Activated B cell treated with CpG ODN at 0.5 μM for 24 hours (primary cell): ENCODE measurements around the gene GCK. TPM values are rescaled to one million over a fixed set of nuclear protein-coding genes. Genes with fewer than 3 reads are reported as not detected.
A peak's percentile ranks its signal among the peaks of the same experiment; 100 is the strongest.

Experiments used
- ATAC-seq: fragments of 200-7000 bp; cut with Tn5 transposase; one replicate; pipeline ENCODE4 v1.10.0; 2021; ENCODE audit warnings: low read depth, mild to moderate bottlenecking, moderate library complexity
- CTCF ChIA-PET: fragments of 350-600 bp; sonication (Branson Sonifier 250); formaldehyde crosslinking; loops from one replicate; lab custom pipeline; 2021; ENCODE audit warnings: antibody characterized with exemption; lab: Charles Lee
- POLR2A ChIA-PET: fragments of 350-600 bp; sonication (Branson Sonifier 250); formaldehyde crosslinking; loops from one replicate; lab custom pipeline; 2021; ENCODE audit warnings: antibody characterized with exemption; lab: Charles Lee
- DNase-seq: peaks from one replicate; pipeline ENCODE4 v3.0.0; 2022
- H3K27ac Mint-ChIP-seq: one replicate; pipeline ENCODE4 v1.8.0; 2020; ENCODE audit warnings: mixed read lengths
- H3K27me3 Mint-ChIP-seq: one replicate; pipeline ENCODE4 v1.8.0; 2021; ENCODE audit warnings: mixed read lengths
- H3K36me3 Mint-ChIP-seq: one replicate; pipeline ENCODE4 v1.8.0; 2021; ENCODE audit warnings: low read depth, mixed read lengths
- H3K4me1 Mint-ChIP-seq: one replicate; pipeline ENCODE4 v1.8.0; 2021; ENCODE audit warnings: mixed read lengths
- H3K4me3 Mint-ChIP-seq: one replicate; pipeline ENCODE4 v1.8.0; 2020; ENCODE audit warnings: mild to moderate bottlenecking, mixed read lengths
- H3K9me3 Mint-ChIP-seq: one replicate; pipeline ENCODE4 v1.8.0; 2020; ENCODE audit warnings: mixed read lengths
- CTCF ChIP-seq: fragments of 200-600 bp; IDR thresholded peaks from one replicate; pipeline ENCODE4 v1.8.0; 2022; ENCODE audit warnings: antibody characterized with exemption, mild to moderate bottlenecking
- intact Hi-C: fragments of 100-400 bp; cut with micrococcal nuclease; formaldehyde crosslinking; loops from one replicate; pipeline ENCODE4 v1.15.1; 2024
- total RNA-seq: library from RNA; stranded (reverse); gene quantifications from 2 replicates; pipeline ENCODE4 v1.2.3, GENCODE V29; 2022

The GCK gene
- total RNA-seq, 1 donor from 2014 or later = 0.13 TPM

DNA sequence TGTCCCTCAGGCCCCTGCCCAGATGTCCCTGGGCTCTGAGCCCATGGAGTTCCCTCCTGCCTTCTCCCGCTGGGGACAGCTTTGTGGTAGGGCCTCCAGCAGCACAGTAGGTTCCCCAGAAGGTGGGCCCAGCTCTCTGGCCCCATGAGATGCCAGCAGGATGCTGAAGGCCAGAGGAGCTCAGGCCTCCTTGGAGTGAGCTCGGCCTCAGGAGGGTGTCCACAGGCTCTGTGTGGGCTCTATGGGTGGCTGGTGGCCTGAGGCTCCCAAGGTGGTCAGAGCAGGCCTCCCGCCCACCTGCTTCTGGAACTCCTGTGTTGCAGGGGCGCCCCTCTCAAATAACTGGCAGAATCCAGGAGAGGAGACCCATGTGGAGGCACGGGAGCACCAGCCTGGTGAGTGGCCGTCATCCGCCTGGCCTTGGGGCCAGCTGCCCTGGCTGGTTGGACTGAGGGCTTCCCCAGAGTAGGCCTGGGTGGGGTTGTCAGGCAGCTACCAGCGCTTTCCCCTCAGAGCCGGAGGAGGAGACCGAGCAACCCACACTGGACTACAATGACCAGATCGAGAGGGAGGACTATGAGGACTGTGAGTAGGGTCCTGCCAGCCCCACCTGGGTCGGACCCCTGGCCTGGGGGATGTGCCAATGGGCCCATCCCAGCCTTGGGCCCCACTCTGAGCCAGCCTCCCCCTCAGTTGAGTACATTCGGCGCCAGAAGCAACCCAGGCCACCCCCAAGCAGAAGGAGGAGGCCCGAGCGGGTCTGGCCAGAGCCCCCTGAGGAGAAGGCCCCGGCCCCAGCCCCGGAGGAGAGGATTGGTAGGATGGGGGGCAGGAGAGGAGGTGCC, 81.9 kb downstream of the GCK start:
- Mint-ChIP-seq H3K9me3 (no peaks in the 10 kb centered on the region), H3K4me1 (peaks cover 26% of the 10 kb centered on the region), H3K4me3 (no peak overlapping the region), H3K27ac (no peak overlapping the region), H3K36me3 (peaks cover 5% of the 10 kb centered on the region), H3K27me3 (peaks cover 2% of the 10 kb centered on the region)
- CTCF ChIA-PET = no interaction called here
- no peak for TF ChIP-seq CTCF
- intact Hi-C loops = no loop called here
- no peak for DNase-seq
- POLR2A ChIA-PET = interaction anchor here (0.6 to 2.5 kb wide), 2 partner anchors 15 to 26 kb away, joined by 3 to 7 read pairs; no protein-coding TSS in a partner anchor
- ATAC-seq = no peak

GRCh38 chr7:44106311-44107065, 82.8 kb downstream of the GCK start:
- ChIA-PET CTCF (interaction anchor here (2.1 kb wide), 1 partner anchor 90 kb away, joined by 7 read pairs; no protein-coding TSS in a partner anchor), POLR2A (interaction anchor here (0.6 to 2.5 kb wide), 4 partner anchors 9 to 25 kb away, joined by 3 to 7 read pairs (median 6); partner anchors contain the start of gene POLD2)
- ATAC-seq = no peak
- intact Hi-C loops = no loop called here
- peaks cover 5% of the 10 kb centered on the region for H3K36me3 Mint-ChIP-seq
- H3K4me1 Mint-ChIP-seq = peaks cover 34% of the 10 kb centered on the region
- TF ChIP-seq CTCF = no peak
- DNase-seq = no peak
- H3K4me3 Mint-ChIP-seq = peak overlapping the region; percentile 81
- no peaks in the 10 kb centered on the region for H3K9me3 Mint-ChIP-seq
- peaks cover 2% of the 10 kb centered on the region for H3K27me3 Mint-ChIP-seq
- H3K27ac Mint-ChIP-seq = peak overlapping the region; percentile 66

DNA sequence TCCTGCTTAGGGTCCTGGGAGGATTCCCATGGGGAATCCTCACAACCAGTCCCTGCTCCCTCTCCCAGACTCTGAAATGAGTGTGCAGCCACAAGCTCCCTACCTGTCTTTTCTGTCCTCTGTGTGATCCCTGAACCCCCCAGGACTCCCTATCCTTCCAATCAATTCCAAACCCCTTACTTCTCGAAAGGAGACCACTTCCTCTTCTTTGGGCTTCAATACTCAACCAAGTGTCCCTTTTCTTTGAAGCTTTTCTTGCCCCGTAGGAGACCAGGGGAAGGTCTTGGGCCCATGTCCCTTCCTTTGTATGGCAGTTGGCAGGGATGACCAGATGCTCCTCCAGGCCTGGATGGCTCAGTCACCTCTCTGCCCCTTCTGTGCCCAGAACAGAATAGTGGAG, 83.4 kb downstream of the GCK start:
- peaks cover 5% of the 10 kb centered on the region for H3K36me3 Mint-ChIP-seq
- no peak for DNase-seq
- peak overlapping the region; percentile 66 for H3K27ac Mint-ChIP-seq
- ATAC-seq = no peak
- ChIA-PET POLR2A (interaction anchor here (0.6 to 2.5 kb wide), 7 partner anchors 9 to 527 kb away, joined by 3 to 10 read pairs (median 6); partner anchors contain the start of gene POLD2), CTCF (interaction anchor here (2.1 kb wide), 1 partner anchor 90 kb away, joined by 7 read pairs; no protein-coding TSS in a partner anchor)
- peak overlapping the region; percentile 81 for H3K4me3 Mint-ChIP-seq
- no peaks in the 10 kb centered on the region for H3K9me3 Mint-ChIP-seq
- intact Hi-C loops = loop anchor here (1.0 to 2.0 kb wide), 3 partner anchors 9 to 24 kb away; partner anchors contain the start of genes POLD2 and POLM
- H3K4me1 Mint-ChIP-seq = peaks cover 41% of the 10 kb centered on the region
- TF ChIP-seq CTCF = no peak
- H3K27me3 Mint-ChIP-seq = peaks cover 2% of the 10 kb centered on the region

DNA sequence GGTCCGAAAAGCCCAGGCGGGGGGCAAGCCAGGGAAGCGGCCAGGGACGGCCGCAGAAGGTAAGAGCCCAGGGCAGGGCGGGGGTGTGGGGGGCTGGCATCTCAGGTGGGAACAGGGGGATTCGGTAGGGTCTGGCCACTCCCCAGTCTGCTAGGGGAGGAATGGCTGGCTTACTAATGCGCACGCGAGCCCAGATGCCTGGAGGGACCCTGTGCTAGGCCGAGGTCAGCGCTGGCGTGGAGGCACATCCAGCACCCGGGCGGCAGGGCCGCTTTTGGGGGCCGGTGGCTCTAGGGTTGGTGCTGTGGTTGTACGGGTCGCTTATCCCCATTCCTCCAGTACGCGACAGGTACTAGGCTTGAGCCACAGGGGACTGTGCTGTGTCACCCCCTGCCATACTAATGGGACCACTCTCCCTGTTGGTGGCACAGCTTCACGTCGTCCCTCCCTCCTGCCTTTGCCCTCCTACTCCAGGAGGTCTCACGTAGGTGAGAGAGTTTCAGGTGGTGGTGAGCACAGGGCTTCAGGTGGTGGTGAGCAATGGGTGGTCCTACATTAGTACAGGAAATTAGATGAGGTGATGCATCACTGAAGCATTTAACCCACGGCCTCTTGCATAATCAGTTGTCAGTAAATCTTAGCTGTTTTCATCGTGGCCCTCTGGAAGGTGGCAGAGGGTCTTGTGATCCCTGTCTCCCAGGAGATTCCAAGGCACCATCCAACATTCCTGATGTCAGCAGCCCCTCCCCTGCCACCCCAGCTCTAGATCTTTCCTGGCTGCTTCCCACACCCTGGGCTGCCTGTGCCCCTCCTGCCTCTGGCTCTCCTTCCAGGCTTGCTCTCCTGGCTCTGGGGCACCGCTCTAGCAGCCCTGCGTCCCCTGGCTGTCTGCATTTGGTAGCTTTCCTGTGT, 84.1 kb downstream of the GCK start:
- Mint-ChIP-seq H3K36me3 (peaks cover 4% of the 10 kb centered on the region), H3K4me1 (peaks cover 48% of the 10 kb centered on the region), H3K27me3 (peaks cover 2% of the 10 kb centered on the region), H3K4me3 (peak overlapping the region; percentile 81), H3K9me3 (no peaks in the 10 kb centered on the region), H3K27ac (peak overlapping the region; percentile 72)
- ChIA-PET POLR2A (interaction anchor here (0.6 to 2.5 kb wide), 10 partner anchors 8 to 1007 kb away, joined by 3 to 10 read pairs (median 4); partner anchors contain the start of genes POLD2, TBRG4 and YKT6), CTCF (interaction anchor here (2.1 kb wide), 1 partner anchor 91 kb away, joined by 7 read pairs; no protein-coding TSS in a partner anchor)
- no peak for TF ChIP-seq CTCF
- peak; percentile 41 for ATAC-seq
- no peak for DNase-seq
- intact Hi-C loops = loop anchor here (1.0 to 2.0 kb wide), 3 partner anchors 8 to 23 kb away; partner anchors contain the start of genes POLD2 and POLM
